ENCODE measurements around the gene GNG11. TPM values are rescaled to one million over a fixed set of nuclear protein-coding genes. Genes with fewer than 3 reads are reported as not detected.

Gene GNG11
- polyA plus RNA-seq, 5 donors = 40.2 to 60.7 (median 49.7) TPM

- DNase-seq = no peak
Measured at GRCh38 chr7:93945083-93945482, 23.5 kb downstream of the GNG11 start.

DNA sequence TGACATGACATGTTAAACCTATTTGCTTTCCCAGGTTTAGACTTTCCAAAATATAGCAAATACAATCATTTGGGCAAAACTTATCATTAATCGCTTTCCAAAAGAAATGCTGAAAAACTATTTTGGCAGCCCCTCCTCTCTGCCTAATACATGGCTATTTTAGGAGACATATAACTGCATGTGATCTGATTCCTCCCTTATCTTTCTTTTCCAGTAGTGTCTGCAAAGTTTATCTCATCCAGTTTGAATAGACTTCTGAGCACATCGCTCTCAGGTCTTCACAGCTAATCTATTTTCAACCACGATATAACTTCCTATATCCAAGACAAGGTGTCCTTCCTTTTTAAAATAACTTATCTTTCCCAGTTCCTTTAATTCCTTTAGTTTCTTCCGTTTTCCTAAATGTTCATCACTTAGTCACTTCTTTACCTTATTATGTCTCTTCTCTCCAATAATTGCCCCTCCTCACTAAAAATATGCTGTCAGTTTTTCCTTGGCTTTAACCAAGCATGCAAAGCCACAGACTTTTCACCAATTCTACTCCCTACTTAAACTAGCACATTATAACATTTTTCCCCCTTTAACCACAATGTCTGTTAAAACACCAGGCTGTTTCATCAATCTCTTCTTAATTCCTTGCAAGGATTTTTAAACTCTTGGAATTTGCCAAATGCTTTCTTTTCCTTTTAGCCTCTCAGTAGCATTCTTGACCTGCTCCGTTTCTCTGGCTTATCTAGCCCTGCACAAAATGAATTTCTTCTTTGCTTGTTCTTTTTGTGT lies 24.4 kb downstream of the GNG11 start:
- no peak for DNase-seq

DNA sequence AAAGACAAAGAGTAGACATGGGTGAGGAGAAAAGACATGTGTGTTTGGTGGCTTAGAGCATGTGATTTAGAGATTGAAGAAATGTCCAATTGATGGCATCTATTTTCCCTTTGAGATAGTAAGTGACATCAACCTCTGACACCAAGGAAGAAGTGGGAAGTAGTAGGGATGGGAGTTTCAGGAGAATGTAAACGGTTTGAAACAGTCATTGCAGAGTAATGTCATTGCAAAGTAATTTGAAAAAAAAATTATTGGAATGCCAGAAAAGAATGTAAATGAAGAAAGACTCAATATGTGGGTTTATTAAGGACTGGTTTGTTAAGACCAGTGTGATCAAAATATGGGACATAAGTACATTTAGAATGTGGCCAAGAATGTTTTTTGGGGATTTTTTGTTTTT lies 26.6 kb downstream of the GNG11 start:
- no peak for DNase-seq

GRCh38 chr7:93948873-93949272 lies 27.3 kb downstream of the GNG11 start:
- DNase-seq = no peak

DNA sequence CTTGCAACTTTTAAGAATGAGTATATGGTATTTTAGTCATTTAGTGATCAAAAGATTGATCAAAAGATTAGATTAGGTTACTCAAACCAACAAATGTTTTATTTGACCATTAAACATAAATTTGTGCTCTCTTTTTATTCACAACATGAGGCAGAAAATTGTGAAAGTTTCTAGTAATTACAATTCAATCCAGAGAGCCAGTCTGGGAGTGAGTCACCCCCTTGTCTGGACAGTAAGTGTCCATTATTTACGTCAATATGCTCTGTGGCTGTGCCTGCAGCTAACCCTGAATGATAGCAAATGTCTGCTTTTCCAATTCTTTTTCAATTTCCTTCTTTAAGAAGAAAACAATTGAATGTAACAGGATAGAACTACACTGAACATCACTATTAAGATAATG lies 27.9 kb downstream of the GNG11 start:
- no peak for DNase-seq

GRCh38 chr7:93955304-93955703 lies 33.8 kb downstream of the GNG11 start:
- no peak for DNase-seq

DNA sequence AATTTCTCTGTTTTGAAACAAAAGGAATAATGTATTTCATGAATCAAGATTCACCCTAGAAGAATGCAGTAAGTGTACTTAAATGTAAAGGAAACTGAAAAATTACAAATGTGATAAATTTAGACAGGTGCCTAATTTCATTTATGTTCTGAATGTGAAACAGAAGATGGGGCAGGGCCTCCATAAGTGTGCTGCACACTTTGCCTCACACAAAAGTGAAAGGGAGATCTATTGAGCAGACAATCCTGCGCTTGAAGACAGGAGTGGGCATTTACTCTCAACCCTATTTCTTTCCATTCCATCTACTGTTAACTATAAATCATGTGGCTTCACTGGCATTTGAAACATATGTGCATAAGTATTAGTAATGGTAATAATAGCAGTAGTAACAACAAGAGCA lies 36.2 kb downstream of the GNG11 start:
- no peak for DNase-seq

- no peak for DNase-seq
Measured at GRCh38 chr7:93958216-93958615, 36.7 kb downstream of the GNG11 start.

DNA sequence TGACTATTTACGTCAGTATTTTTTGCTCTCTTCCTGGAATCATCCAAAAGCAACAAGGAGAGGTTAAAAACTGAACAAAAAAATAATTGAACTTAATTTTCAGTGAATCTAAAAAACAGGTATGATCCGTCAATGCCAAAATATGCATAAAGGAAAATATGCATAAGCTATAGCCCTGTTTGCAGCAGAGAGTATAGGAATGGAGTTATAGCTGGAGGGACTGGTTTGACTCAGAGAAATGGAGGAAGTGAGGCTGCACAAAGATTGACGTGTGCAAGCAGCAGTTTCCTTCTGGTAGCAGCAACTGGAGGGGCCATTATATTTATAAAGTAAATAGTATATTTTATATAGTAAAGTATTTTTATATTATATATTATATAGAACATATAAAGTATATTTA lies 37.1 kb downstream of the GNG11 start:
- no peak for DNase-seq

DNA sequence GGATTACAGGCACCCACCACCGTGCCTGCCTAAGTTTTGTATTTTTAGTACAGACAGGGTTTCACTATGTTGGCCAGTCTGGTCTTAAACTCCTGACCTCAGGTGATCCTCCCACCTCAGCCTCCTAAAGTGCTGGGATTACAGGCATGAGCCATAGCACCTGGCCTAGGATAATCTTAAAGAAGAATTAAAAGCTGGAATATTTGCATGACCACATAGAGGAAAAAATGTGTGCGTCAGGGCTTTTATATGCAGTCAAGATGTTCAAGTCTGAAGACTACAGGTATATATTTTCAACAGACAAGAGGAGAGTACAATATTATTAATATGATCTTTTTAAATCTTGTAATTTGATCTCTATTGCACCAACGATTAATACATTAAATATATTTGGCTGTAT lies 39.5 kb downstream of the GNG11 start:
- DNase-seq = no peak

DNA sequence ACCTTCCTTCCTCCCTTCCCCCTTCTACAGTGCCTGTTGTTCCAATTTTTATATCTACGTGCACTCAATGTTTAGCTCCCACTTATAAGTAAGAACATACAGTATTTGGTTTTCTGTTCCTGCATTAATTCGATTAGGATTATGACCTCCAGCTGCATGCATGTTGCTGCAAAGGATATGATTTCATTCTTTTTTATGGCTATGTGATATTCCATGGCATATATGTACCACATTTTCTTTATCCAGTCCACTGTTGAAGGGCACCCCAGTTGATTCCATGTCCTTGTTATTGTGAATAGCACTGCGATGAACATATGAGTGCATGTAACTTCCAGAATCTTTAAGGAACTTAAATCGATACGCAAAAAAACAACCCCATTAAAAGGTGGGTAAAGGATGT lies 42.7 kb downstream of the GNG11 start:
- DNase-seq = no peak

DNA sequence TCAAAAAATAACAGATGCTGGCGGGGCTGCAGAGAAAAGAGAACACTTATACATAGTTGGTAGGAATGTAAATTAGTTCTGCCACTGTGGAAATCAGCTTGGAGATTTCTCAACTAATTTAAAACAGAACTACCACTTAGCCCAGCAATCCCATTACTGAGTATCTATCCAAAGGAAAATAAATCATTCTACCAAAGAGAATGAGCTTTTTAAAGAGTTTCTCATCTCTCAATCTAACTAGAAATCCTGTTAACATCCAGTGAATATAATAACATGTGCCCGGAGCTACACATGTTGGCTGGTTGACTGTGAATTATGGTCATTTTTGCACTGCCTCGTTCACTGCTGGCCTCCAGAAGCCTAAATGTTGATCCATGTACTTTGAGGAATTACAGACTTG lies 43.3 kb downstream of the GNG11 start:
- no peak for DNase-seq

DNA sequence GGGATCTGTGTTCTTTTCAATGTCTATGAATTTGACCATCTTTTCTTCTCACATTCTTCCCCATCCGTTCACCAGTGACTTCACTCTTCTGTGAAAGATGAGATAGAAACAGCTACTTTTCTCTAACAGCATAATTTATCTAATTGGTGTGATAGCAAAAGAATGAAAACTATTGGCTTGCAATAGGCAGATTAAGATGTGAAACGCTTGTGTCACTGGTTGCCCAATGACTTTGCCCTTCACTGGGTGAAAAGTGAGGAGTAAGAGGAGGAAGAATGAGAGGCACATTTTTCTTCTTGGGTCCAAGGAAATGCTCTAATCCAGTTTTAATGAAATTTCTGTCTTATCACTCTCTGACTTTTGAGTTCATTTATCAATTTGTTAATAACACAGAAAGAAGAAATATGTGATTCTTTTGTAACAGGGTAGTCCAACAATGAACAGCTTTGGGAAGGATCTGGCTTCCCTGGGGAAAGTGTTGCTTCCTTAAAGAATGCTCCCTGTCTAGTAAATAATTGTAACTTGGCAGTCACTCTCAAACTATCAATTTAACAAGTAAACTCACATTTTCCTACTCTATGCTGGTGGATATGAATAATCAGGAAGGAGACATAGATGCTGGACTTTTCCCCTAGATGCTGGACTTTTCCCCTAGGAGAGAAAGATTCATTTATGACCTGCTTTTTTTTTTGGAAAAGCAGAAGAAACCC lies 47.5 kb downstream of the GNG11 start:
- DNase-seq = no peak

GRCh38 chr7:93972029-93972725 lies 50.6 kb downstream of the GNG11 start:
- DNase-seq = no peak

GRCh38 chr7:93973134-93973533 lies 51.6 kb downstream of the GNG11 start:
- no peak for DNase-seq

DNA sequence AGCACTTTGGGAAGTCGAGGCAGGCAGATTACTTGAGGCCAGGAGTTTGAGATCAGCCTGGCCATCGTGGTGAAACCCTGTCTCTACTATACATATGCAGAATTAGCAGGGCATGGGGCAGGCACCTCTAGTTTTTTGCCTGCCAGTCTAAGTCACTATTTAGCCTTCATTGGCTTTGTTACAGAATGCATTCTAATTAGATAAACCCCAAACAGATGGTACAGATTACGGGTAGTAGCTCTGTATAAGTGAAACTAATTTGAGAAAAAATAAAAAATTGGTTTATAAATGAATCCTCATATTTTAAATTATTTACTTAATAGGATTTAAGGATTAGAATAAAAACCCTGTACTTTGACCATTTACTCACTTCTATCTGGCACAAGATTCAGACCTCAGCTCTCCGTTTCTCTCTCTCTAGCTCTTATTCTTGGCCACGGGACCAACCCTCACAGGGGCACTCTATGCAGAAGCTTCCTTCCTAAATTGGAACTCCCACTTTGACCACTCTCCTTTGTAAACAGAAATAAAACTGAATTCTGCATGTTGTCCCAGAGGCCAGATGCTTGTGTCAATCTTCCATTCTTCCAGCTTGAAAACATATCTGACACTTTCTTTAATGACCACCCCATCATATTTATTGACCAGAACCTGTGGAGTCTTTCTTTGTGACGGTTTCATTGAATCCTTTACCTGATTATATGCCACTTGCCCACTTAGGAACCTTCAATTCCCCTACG lies 55.8 kb downstream of the GNG11 start:
- no peak for DNase-seq

Other genes with a start within 250 kb of the GNG11 start
- 10 to 100 TPM in 3 of 5 donors, 1 to 10 TPM in 2; 6.1 to 18.0 (median 10.4) TPM for gene TFPI2, start 31.0 kb upstream of the GNG11 start, polyA plus RNA-seq (ENCODE audit: insufficient read depth in 1 of 5, insufficient read length in 5 of 5, low replicate concordance in 1 of 5)
- under 1 TPM in 1 of 5 donors, not detected in 4; 0.08 TPM for gene GNGT1, start 15.2 kb upstream of the GNG11 start, polyA plus RNA-seq (ENCODE audit: insufficient read depth in 1 of 5, insufficient read length in 5 of 5, low replicate concordance in 1 of 5)
- gene BET1, start 82.6 kb downstream of the GNG11 start, polyA plus RNA-seq (ENCODE audit: insufficient read depth in 1 of 5, insufficient read length in 5 of 5, low replicate concordance in 1 of 5) = 10 to 100 TPM; 38.6 to 48.7 (median 47.9) TPM

Data from right lung (tissue), 5 donors.